ENCODE data around the gene MCC. TPM values are rescaled to one million over a fixed set of nuclear protein-coding genes. Genes with fewer than 3 reads are reported as not detected.
A peak's percentile ranks its signal among the peaks of the same experiment; 100 is the strongest.

The MCC gene
- polyA plus RNA-seq, 1 donor (not counting 4 experiments of a cell fraction or from before 2014, with no cell fraction given) = 24.6 TPM

DNA sequence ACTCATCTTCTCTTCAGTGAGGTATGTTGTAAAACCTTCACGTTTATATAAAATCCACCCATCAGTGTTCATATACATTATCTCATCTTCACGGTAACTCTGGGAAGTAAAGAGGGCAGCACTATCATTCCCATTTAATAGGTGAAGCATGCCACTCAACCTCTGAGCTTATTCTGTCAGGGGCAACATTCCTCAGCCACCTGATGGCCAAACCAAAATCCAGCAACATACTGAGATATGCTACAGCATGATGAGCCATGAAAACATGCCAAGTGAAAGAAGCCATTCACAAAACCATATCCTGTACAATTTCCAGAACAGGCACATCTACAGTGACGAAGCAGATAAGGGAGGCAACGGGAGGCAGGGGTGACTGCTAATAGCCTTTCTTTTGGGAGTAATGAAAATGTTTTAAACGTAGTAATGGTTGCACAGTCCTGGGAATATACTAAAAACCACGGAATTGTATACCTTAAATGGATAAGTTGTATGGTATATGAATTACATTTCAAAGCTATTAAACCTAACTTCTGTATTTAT is 220.8 kb downstream of the MCC start:
- FAIRE-seq (no peak), DNase-seq (ENCODE audit: low read depth, low spot score) (peak; percentile 60)
- peaks cover 78% of the 10 kb centered on the region for H3K4me1 ChIP-seq (ENCODE audit: control insufficient read depth, extremely low read depth, insufficient read depth, low read length)
- H3K79me2 ChIP-seq (ENCODE audit: control insufficient read depth, insufficient read depth, low read length) = peaks cover 59% of the 10 kb centered on the region
- peak overlapping the region in 2 of 3 experiments; percentile 47 to 60 for H3K4me3 ChIP-seq (ENCODE audit: control insufficient read depth in 2 of 3, extremely low read depth in 1 of 3, insufficient read depth in 2 of 3, low read depth in 1 of 3, low read length in 3 of 3)
- peak overlapping the region; percentile 96 for H3K27ac ChIP-seq (ENCODE audit: control insufficient read depth, insufficient read depth, low read length)
- no peaks in the 10 kb centered on the region for H3K9me3 ChIP-seq (ENCODE audit: control insufficient read depth, low read depth, low read length)
- no peak overlapping the region for H2AFZ ChIP-seq (ENCODE audit: control insufficient read depth, low read length)
- H4K20me1 ChIP-seq (ENCODE audit: control insufficient read depth, extremely low read depth, insufficient read depth, low read length) = no peaks in the 10 kb centered on the region
- H3K9me1 ChIP-seq (ENCODE audit: control insufficient read depth, extremely low read depth, insufficient read depth, low read length) = no peaks in the 10 kb centered on the region
- no peak for TF ChIP-seq EZH2 (IDR thresholded peaks at IDR 0.05; ENCODE audit: low read length)
- TF ChIP-seq, protein P1, sequence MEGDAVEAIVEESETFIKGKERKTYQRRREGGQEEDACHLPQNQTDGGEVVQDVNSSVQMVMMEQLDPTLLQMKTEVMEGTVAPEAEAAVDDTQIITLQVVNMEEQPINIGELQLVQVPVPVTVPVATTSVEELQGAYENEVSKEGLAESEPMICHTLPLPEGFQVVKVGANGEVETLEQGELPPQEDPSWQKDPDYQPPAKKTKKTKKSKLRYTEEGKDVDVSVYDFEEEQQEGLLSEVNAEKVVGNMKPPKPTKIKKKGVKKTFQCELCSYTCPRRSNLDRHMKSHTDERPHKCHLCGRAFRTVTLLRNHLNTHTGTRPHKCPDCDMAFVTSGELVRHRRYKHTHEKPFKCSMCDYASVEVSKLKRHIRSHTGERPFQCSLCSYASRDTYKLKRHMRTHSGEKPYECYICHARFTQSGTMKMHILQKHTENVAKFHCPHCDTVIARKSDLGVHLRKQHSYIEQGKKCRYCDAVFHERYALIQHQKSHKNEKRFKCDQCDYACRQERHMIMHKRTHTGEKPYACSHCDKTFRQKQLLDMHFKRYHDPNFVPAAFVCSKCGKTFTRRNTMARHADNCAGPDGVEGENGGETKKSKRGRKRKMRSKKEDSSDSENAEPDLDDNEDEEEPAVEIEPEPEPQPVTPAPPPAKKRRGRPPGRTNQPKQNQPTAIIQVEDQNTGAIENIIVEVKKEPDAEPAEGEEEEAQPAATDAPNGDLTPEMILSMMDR (optimal IDR thresholded peaks at IDR 0.05 in 1 of 3, IDR thresholded peaks at IDR 0.05 in 1 of 3, conservative IDR thresholded peaks at IDR 0.05 in 1 of 3; ENCODE audit: extremely low read depth in 1 of 3, insufficient read depth in 2 of 3, low read length in 3 of 3) = peak in 2 of 3 experiments; percentile 14 to 16
- H3K9ac ChIP-seq (ENCODE audit: control insufficient read depth, extremely low read depth, insufficient read depth, low read length) = peak overlapping the region; percentile 76
- dilution Hi-C loops (cut with MboI; ENCODE audit: extremely low pct_ligation_motif_present, low sequenced_read_pairs) = no loop called here
- H3K36me3 ChIP-seq (ENCODE audit: control insufficient read depth in 2 of 2, extremely low read depth in 1 of 2, insufficient read depth in 2 of 2, low read length in 2 of 2) = no peaks in the 10 kb centered on the region
- H3K4me2 ChIP-seq (ENCODE audit: control insufficient read depth, extremely low read depth, insufficient read depth, low read depth, low read length) = peak overlapping the region; percentile 93
- H3K27me3 ChIP-seq (ENCODE audit: control insufficient read depth, extremely low read depth, insufficient read depth, low read length) = no peaks in the 10 kb centered on the region

DNA sequence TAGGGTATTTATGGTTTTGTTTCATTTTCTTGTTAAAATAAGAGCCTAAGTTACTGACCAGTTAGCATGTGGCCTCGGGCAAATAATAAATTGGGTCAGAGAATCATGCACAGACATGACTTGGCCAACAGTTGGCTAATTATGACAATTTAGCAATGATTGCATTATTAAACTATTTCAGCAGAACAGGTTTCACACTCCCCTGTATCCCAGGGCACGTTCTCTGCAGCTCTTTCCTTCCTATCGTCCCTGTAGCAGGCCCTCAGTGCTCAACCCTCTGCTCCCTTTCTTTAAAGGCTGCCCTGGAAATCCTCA is 221.4 kb downstream of the MCC start:
- peak; percentile 67 for DNase-seq (ENCODE audit: low read depth, low spot score)
- Histone ChIP-seq H3K4me2 (ENCODE audit: control insufficient read depth, extremely low read depth, insufficient read depth, low read depth, low read length) (peak overlapping the region; percentile 93), H3K4me1 (ENCODE audit: control insufficient read depth, extremely low read depth, insufficient read depth, low read length) (peaks cover 73% of the 10 kb centered on the region), H3K9ac (ENCODE audit: control insufficient read depth, extremely low read depth, insufficient read depth, low read length) (peak overlapping the region; percentile 76), H3K27ac (ENCODE audit: control insufficient read depth, insufficient read depth, low read length) (peak overlapping the region; percentile 96), H3K9me1 (ENCODE audit: control insufficient read depth, extremely low read depth, insufficient read depth, low read length) (no peaks in the 10 kb centered on the region), H3K27me3 (ENCODE audit: control insufficient read depth, extremely low read depth, insufficient read depth, low read length) (no peaks in the 10 kb centered on the region), H3K36me3 (ENCODE audit: control insufficient read depth in 2 of 2, extremely low read depth in 1 of 2, insufficient read depth in 2 of 2, low read length in 2 of 2) (no peaks in the 10 kb centered on the region), H3K4me3 (ENCODE audit: control insufficient read depth in 2 of 3, extremely low read depth in 1 of 3, insufficient read depth in 2 of 3, low read depth in 1 of 3, low read length in 3 of 3) (peak overlapping the region in 2 of 3 experiments; percentile 47 to 60), H3K9me3 (ENCODE audit: control insufficient read depth, low read depth, low read length) (no peaks in the 10 kb centered on the region), H3K79me2 (ENCODE audit: control insufficient read depth, insufficient read depth, low read length) (peaks cover 62% of the 10 kb centered on the region), H2AFZ (ENCODE audit: control insufficient read depth, low read length) (no peak overlapping the region), H4K20me1 (ENCODE audit: control insufficient read depth, extremely low read depth, insufficient read depth, low read length) (no peaks in the 10 kb centered on the region)
- peak; percentile 98 for FAIRE-seq
- dilution Hi-C loops (cut with MboI; ENCODE audit: extremely low pct_ligation_motif_present, low sequenced_read_pairs) = no loop called here
- TF ChIP-seq, protein P1 (optimal IDR thresholded peaks at IDR 0.05 in 1 of 3, IDR thresholded peaks at IDR 0.05 in 1 of 3, conservative IDR thresholded peaks at IDR 0.05 in 1 of 3; ENCODE audit: extremely low read depth in 1 of 3, insufficient read depth in 2 of 3, low read length in 3 of 3) = no peak
- no peak for TF ChIP-seq EZH2 (IDR thresholded peaks at IDR 0.05; ENCODE audit: low read length)
